Endothelial cell of umbilical vein (primary cell): ENCODE results near the gene BRMS1. TPM values are rescaled to one million over a fixed set of nuclear protein-coding genes. Genes with fewer than 3 reads are reported as not detected.

Source experiments
- BruUV-seq: library from RNA; stranded (reverse); fragments of 400-500 nt; replicated peaks from 2 replicates; lab custom pipeline; 2021; lab: Mats Ljungman, UMichigan
- CTCF ChIA-PET: fragments of 300-600, 350-600 bp; sonication (Branson Sonifier 250); formaldehyde crosslinking; loops from one replicate; lab custom pipeline; 2021; ENCODE audit warnings: antibody characterized with exemption, inconsistent platforms; lab: Charles Lee
- POLR2A ChIA-PET: fragments of 300-600, 350-600 bp; sonication (Branson Sonifier 250); formaldehyde crosslinking; loops from one replicate; lab custom pipeline; 2021; ENCODE audit warnings: antibody characterized with exemption, inconsistent platforms; lab: Charles Lee
- DNase-seq: peaks from one replicate; pipeline ENCODE4 v3.0.0-alpha.2; 2011; ENCODE audit warnings: low read depth, low spot score
- FAIRE-seq: peaks from 2 replicates; lab custom pipeline; 2011; peaks lifted over from hg19 to GRCh38; lab: Jason Lieb, UNC
- H2AFZ ChIP-seq: 2 replicates; pipeline ENCODE4 v1.6.0; 2012; ENCODE audit warnings: low read depth, low read length, control low read depth, inconsistent platforms
- H3K27ac ChIP-seq: 2 replicates; pipeline ENCODE4 v1.5.1; 2011; ENCODE audit warnings: low read depth, mild to moderate bottlenecking, control low read depth, low read length, moderate library complexity; ENCODE audit not compliant: insufficient read depth
- H3K27me3 ChIP-seq, 2 experiments: 2 replicates each; pipeline versions ENCODE4 v1.6.0 to v1.6.1; 2011; ENCODE audit warnings: low read length in 2 of 2, mixed read lengths in 1 of 2; ENCODE audit not compliant: control insufficient read depth in 2 of 2, insufficient read depth in 2 of 2
- H3K36me3 ChIP-seq, 2 experiments: 2 replicates in 1 of 2; 3 replicates in 1 of 2; pipeline ENCODE4 v1.5.1; 2011; ENCODE audit warnings: low read length in 2 of 2, mild to moderate bottlenecking in 1 of 2, moderate library complexity in 1 of 2; ENCODE audit not compliant: control insufficient read depth in 2 of 2, insufficient read depth in 2 of 2; ENCODE audit errors: extremely low read depth in 1 of 2
- H3K4me1 ChIP-seq: 3 replicates; pipeline ENCODE4 v1.5.1; 2011; ENCODE audit warnings: mild to moderate bottlenecking, low read length; ENCODE audit not compliant: control insufficient read depth, insufficient read depth; ENCODE audit errors: extremely low read depth
- H3K4me2 ChIP-seq: 2 replicates; pipeline ENCODE4 v1.6.1; 2011; ENCODE audit warnings: low read length, control low read depth, mixed read lengths; ENCODE audit not compliant: insufficient read depth
- H3K4me3 ChIP-seq, 3 experiments: fragments of 200-600 bp in 1 of 3; sonication (generic), shearing (Covaris generic) in 1 of 3; replicated peaks in 1 of 3; 2 replicates each; pipeline ENCODE4 v1.5.1; 2011 to 2016; ENCODE audit warnings: control low read depth in 3 of 3, low read length in 3 of 3, mild to moderate bottlenecking in 2 of 3, inconsistent platforms in 1 of 3, low read depth in 1 of 3, moderate library complexity in 1 of 3; ENCODE audit not compliant: insufficient read depth in 1 of 3
- H3K79me2 ChIP-seq: 2 replicates; pipeline ENCODE4 v1.6.0; 2012; ENCODE audit warnings: low read length, inconsistent platforms; ENCODE audit not compliant: control insufficient read depth, insufficient read depth
- H3K9ac ChIP-seq: replicated peaks from 2 replicates; pipeline ENCODE3; 2011; ENCODE audit warnings: low read length, control low read depth; ENCODE audit not compliant: insufficient read depth; ENCODE audit errors: extremely low read depth
- H3K9me1 ChIP-seq: replicated peaks from 3 replicates; pipeline ENCODE4 v1.6.0; 2011; ENCODE audit warnings: mild to moderate bottlenecking, low read length; ENCODE audit not compliant: control insufficient read depth, insufficient read depth; ENCODE audit errors: extremely low read depth
- H3K9me3 ChIP-seq: replicated peaks from 2 replicates; pipeline ENCODE4 v1.5.1; 2012; ENCODE audit warnings: low read length, inconsistent platforms; ENCODE audit not compliant: control insufficient read depth, insufficient read depth
- H4K20me1 ChIP-seq: replicated peaks from 2 replicates; pipeline ENCODE3; 2011; ENCODE audit warnings: mild to moderate bottlenecking, low read length; ENCODE audit not compliant: control insufficient read depth, insufficient read depth; ENCODE audit errors: extremely low read depth
- EZH2 ChIP-seq: IDR thresholded peaks from 2 replicates; pipeline ENCODE4 v1.6.1; 2012; ENCODE audit warnings: borderline replicate concordance, low read depth, mild to moderate bottlenecking, moderate library complexity, low read length, inconsistent platforms; ENCODE audit not compliant: severe bottlenecking
- FOS ChIP-seq: IDR thresholded peaks from 2 replicates; pipeline ENCODE4 v1.6.1; 2011; ENCODE audit warnings: mild to moderate bottlenecking, low read length, moderate library complexity, borderline replicate concordance; ENCODE audit not compliant: insufficient read depth
- GATA2 ChIP-seq: IDR thresholded peaks from 2 replicates; pipeline ENCODE4 v1.7.0; 2011; ENCODE audit warnings: low read depth, mild to moderate bottlenecking, moderate library complexity, mixed read lengths, low read length; ENCODE audit not compliant: insufficient read length, insufficient read depth
- JUN ChIP-seq: IDR thresholded peaks from 2 replicates; pipeline ENCODE4 v1.6.1; 2011; ENCODE audit warnings: borderline replicate concordance, low read depth; ENCODE audit not compliant: insufficient read length, insufficient read depth
- POLR2A ChIP-seq: IDR thresholded peaks from 2 replicates; pipeline ENCODE4 v1.6.1; 2012; ENCODE audit warnings: low read depth, mild to moderate bottlenecking, control low read depth, low read length
- POLR2AphosphoS5 ChIP-seq: IDR thresholded peaks from 2 replicates; pipeline ENCODE4 v1.6.1; 2012; ENCODE audit warnings: low read depth, mild to moderate bottlenecking, control low read depth, low read length, moderate library complexity; ENCODE audit not compliant: insufficient read depth
- dilution Hi-C: fragments of 300-500 bp; cut with MboI; formaldehyde crosslinking; loops from one replicate; pipeline ENCODE4 v1.15.0; 2019; ENCODE audit warnings: low sequenced_read_pairs; ENCODE audit not compliant: extremely low pct_ligation_motif_present
- intact Hi-C: fragments of 100-400 bp; cut with micrococcal nuclease; formaldehyde crosslinking; loops from one replicate; pipeline ENCODE4 v1.10.0; 2022
- polyA plus RNA-seq, 4 experiments: library from polyadenylated mRNA; depleted of rRNA in 3 of 4; stranded (reverse) in 3 of 4; unstranded in 1 of 4; fragments of >200 nt; gene quantifications; 2 replicates each; pipeline versions ENCODE4 v1.2.1 to v1.2.3, GENCODE V29; 2011 to 2012; ENCODE audit warnings: missing spikeins in 1 of 4
- total RNA-seq: library from RNA; stranded (reverse); gene quantifications from 2 replicates; pipeline ENCODE4 v1.2.3, GENCODE V29; 2021
- TF ChIP-seq, protein P1 (sequence below): IDR thresholded peaks from 2 replicates; pipeline ENCODE4 v1.6.1; 2011; ENCODE audit not compliant: insufficient read depth, insufficient read length

BRMS1 gene
- total and polyA plus RNA-seq, 2 donors (not counting 3 experiments of a cell fraction or from before 2014, with no cell fraction given): 51.4 to 53.1 TPM

DNA sequence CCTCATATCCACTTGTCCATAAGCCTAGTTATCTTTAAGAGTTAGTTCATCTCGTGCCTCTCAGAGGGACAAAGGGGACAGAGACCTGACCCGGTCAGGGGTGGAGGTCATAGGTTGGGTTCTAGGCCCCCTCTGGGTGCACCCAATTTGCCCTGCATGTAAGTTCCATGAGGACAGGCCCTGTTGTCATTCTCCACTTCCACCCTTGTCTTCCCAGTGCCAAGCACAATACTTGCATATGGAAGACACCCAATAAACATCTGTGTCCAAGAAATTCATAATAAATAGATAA is 54.6 kb downstream of the BRMS1 start:
- Histone ChIP-seq H3K36me3 (peaks cover 0 to 2% of the 10 kb centered on the region in 2 experiments), H3K9me3 (no peaks in the 10 kb centered on the region), H3K27ac (no peak overlapping the region), H3K9me1 (no peaks in the 10 kb centered on the region), H3K9ac (no peak overlapping the region), H3K79me2 (peaks cover 12% of the 10 kb centered on the region), H3K4me3 (no peak overlapping the region), H3K4me1 (peaks cover 13% of the 10 kb centered on the region), H4K20me1 (no peaks in the 10 kb centered on the region), H3K27me3 (peaks cover 20% of the 10 kb centered on the region in 2 experiments), H3K4me2 (no peak overlapping the region), H2AFZ (no peak overlapping the region)
- no TSS peak for BruUV-seq
- TF ChIP-seq GATA2 (no peak), FOS (no peak), POLR2AphosphoS5 (no peak), EZH2 (no peak), JUN (no peak), POLR2A (no peak)
- TF ChIP-seq, protein P1, sequence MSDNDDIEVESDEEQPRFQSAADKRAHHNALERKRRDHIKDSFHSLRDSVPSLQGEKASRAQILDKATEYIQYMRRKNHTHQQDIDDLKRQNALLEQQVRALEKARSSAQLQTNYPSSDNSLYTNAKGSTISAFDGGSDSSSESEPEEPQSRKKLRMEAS: no peak
- dilution Hi-C loops: no loop called here
- POLR2A ChIA-PET: no interaction called here
- intact Hi-C loops: no loop called here
- CTCF ChIA-PET: interaction anchor here (1.9 kb wide), 1 partner anchor 8 kb away, joined by 10 read pairs; no protein-coding TSS in a partner anchor
- FAIRE-seq (no peak), DNase-seq (no peak)
